Femur (tissue), 1 donor: ENCODE results near the gene TYK2.
A peak's percentile ranks its signal among the peaks of the same experiment; 100 is the strongest.
"Not testable (repeated sequence)": the region's sequence is repeated elsewhere in the genome, so short reads cannot be mapped to it uniquely, and the experiment has no call there.

Experiments used
- DNase-seq: peaks from one replicate; pipeline ENCODE4 v3.0.0-alpha.2; 2017

TYK2 gene

DNA sequence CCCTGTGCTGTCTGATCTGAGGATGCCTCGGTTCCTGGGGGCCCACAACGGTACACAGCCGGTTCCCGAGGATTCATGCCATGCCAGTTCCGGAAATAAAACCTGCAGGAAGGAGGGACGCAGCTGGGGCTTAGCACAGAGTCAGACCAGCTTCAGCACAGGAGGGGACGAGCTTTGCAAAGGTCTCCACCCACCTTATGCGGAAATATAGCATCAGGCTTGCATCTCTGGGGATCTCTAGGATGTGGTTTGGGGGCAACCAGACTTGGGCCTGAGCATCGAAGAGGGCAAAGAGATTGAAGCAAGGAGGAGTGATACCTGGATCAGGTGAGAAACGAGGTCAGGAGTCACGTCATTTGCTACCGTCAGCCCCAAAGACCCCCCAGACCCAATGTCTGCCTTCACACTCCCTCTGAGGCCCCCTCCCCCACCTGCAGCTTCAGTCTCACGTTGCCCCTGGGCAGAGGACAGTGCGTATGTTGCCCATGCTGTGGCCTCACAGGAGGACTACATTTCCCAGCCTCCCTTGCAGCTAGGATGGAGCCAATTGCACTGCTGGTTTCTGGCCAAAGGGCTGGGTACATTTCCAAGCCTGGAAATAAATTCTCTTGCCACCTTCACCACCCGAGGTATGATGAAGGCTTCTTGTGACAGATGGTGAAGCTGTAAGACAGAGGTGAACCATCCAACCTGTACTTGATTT lies 12.1 kb downstream of the TYK2 start:
- no peak for DNase-seq

DNA sequence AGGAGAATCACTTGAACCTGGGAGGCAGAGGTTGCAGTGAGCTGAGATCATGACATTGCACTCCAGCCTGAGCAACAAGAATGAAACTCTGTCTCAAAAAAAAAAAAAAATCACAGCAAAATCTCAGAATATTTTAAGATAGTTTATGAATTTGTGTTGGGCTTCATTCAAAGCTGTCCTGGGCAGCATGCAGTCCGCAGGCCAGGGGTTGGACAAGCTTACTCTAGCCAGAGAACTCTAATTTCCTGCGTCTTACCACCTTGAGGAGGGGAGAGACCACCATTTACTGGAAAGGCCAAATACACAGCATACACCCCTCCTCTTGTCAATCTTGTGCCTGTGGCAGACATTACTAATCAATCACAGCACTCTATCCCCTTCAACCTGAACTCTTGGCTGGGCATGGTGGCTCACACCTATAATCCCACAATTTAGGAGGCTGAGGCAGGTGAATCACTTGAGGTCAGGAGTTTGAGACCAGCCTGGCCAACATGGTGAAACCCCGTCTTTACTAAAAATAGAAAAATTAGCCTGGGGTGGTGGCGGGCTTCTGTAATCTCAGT lies 13.3 kb downstream of the TYK2 start:
- DNase-seq, result not testable (repeated sequence)

DNA sequence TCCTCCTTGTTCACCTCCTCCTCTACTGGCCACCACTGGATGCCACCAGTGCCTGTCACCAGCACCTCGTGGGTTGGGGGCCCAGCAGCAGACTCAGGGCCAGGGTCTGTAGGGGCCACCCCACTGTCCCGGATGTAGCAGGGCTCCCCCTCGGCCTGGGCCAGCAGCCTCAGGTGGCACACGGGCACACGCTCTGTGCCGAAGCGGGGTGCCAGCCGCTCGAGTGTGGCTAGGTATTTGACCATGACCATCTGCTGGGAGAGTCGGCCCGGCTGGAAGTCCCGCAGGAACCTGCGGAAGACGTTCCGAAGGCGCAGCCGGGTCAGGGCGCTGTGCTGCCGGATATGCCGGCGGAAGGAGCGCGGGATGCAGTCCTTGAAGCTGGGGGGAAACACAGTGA lies 14.9 kb downstream of the TYK2 start:
- DNase-seq, result no peak

DNA sequence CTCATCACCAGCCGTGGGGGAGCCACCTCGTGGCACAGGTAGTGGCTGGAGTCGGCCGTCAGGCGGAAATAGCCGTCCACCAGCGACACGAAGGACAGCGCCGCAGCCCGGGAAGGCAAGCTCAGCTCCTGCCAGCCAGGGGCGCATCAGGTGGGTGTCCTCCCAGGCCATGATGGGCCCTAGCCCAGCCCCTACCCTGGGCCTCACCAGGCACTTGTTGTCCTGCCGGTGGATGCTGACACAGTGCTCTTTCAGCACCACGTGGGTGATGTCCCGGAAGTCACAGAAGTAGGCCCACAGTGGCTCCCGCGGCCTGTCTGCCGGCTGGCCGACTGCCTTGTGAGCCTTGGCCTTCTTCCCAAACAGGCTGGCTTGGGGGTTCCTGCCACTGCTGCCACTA lies 15.7 kb downstream of the TYK2 start:
- no peak for DNase-seq

DNA sequence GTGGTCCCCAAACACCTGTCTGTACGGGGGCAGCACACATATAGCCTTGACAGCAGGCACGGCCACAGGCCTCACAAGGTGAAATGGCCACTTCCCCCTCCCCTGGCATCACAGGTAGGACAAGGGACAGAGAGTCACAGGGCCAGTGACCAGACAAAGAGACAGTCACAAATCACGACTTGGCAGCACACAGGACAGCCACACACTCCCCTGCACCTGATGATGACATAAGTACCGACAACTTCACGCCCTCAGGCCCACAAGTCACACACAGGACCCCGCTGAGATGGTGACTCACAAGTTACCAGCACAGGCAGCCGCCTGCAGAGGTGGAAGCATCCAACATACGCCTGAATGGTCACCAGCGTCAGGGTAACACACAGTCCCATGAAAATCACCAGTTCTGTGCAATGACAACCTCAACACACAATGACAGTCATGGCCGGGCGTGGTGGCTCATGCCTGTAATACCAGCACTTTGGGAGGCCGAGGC lies 16.5 kb downstream of the TYK2 start:
- no peak for DNase-seq

DNA sequence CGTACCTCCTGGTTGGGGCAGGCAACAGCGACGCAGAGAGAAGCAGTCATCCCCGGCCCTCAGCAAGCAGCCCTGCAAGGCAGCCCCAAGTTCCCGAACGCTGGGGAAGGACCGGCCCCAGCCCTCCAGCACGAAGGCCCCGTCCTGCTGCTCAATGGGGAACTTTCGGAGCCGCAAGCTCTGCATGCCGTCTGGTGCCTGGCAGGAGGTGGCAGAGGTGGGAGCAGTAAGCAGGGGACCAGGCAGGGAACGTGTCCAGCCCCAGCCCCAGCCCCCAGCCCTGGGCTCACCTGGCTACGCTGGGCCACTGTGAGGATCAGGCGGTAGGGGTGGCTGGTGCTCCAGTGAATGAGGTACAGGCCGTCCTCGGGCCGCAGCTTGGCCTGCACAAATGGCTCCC lies 18.1 kb downstream of the TYK2 start:
- DNase-seq, result no peak

DNA sequence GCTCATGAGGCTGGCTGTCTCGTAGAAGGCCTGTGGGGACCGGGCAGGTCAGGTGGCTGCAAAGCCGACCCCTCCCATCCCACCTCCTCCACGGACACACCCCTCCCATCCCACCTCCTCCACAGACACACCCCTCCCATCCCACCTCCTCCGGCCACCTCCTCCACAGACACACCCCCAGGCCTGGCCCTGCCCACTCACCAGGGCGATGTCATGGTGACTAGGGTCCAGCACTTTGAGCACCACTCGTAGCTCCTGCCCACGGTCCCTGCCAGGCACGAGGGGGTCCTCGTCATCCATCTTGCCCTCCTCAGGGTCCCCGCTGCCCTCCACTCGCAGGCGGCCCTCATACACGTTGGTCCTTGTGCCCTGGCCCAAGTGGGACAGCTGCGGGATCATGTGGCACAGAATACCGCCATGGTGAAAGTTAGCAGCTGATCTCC lies 18.8 kb downstream of the TYK2 start:
- DNase-seq, result no peak

DNA sequence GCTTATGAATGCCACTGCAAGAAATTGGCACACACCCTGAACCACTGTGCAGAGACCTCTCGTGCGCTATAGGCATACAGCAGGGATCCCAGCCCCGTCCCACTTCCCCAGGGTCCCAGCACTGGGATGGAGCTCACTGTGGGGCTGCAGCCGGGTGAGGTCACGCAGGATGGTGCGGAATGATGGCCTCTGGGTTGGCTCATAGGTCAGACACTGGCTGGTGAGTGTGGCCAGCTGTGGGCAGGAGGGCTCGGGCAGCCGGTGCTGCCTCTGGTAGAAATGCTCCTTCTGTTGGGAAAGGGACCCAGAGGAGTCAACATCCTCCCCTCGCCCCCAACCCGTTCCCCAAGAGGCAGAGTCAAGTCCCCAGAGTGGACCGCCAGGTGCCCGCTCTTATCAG lies 23.9 kb downstream of the TYK2 start:
- no peak for DNase-seq

DNA sequence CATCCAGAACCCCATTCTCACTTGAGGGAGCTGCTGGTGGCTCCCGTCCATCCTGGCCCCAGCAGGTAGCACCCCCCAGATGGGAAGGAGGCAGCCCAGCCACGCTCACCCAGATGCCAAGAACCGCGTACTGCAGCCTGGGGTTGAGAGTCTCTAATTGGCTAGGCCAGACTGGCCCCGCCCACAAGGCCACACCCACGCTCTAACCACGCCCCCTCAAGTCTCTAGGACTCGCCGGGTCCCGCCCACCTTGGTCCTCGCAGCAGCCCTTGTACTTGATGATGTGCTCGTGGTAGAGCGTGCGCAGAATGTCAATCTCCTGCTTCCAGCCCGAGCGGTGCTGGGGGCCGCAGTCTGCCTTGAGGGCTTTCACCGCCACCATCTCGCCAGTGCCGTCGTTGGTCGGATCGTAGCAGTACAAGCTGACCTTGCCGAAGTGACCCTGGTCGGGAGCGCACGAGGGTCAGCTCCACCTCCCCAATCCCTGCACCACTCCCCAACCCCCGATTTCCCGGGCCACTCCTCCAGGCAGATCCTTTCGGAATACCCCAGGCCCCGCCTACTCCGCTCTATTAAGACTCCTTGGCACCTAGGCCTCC lies 26.5 kb downstream of the TYK2 start:
- peak; percentile 55 for DNase-seq

DNA sequence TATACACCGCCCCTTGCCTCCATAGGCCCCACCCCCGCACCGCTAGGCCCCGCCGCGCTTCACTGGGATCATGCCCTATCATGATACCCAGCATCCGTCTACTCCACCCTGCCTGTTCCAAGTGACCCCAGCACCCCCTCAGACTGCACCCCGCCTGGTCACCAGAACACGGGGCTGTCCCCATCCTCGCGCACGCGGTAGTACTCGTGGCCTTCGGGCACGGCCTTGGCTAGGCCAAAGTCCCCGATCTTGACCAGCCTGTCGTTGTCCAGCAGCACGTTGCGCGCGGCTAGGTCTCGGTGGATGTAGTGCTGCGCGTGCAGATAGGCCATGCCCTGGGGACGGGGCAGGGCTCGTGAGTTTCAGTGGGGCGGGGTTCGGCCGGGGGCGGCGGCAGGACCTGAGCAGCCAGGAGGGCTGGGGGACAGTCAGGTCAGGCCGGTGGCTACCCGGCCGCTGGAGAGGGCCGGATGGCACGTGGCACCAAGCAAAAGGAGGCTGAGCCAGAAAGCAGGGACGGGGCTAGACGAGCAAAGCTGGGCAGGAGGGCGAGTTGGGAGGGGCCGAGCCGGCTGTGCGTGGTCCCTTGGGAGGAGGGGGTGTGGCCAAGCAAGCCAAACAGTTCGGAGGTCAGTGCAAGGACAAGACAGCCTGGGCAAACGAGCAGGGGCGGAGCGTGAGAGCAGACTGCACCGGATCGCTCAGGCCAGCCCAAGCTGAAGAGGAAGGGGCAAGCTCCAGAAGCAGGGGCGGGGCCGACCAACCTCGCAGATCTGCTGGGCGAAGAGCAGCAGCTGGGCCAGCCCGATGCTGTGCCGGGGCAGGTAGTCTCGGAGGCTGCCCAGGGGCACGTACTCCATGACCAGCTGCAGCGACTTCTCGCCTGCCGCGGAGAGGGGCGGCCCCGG lies 27.4 kb downstream of the TYK2 start:
- peak; percentile 74 for DNase-seq

DNA sequence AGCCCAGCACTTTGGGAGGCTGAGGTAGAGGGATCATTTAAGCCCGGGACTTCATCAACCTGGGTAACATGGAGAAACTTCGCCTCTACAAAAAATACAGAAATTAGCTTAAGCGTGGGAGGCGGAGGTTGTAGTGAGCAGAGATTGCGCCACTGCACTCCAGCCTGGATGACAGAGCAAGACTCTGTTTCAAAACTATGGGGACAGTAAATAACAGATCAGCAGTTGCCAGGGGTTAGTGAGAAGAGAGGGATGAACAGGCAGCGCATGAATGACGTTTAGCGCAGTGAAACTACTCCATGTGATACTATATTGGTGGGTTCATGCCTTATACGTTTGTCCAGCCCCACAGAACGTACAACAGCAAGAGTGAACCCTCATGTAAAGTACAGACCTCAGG lies 33.9 kb downstream of the TYK2 start:
- DNase-seq, result no peak

DNA sequence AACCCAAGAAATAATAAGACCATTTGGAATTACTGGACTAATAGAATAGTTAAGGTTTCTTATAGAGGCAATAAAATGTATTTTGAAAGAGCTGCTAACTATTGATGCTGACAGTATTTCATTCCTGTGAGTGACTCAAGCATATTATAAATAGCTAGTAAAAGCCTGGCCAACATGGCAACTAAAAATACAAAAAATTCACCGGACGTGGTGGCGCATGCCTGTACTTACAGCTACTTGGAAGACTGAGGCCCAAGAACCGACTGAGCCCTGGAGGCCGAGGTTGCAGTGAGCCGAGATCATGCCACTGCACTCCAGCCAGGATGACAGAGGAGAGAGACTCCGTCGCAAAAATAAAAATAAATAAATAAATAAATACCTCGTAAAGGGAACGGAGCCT lies 35.6 kb downstream of the TYK2 start:
- no peak for DNase-seq

DNA sequence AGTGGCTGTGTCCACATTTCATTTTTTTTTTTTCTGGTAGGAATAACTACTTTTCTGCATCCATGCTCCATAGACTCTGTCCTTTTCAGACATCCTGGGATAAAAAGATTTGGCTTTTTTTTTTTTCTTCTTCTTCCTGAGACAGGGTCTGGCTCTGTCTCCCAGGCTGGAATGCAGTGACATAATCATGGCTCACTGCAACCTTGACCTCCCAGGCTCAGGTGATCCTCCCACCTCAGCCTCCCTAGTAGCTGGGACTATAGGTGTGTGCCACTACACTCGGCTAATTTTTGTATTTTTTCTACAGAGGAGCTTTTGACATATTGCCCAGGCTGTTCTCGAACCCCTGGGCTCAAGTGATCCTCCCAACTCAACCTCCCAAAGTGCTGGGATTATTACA lies 36.9 kb downstream of the TYK2 start:
- no peak for DNase-seq

DNA sequence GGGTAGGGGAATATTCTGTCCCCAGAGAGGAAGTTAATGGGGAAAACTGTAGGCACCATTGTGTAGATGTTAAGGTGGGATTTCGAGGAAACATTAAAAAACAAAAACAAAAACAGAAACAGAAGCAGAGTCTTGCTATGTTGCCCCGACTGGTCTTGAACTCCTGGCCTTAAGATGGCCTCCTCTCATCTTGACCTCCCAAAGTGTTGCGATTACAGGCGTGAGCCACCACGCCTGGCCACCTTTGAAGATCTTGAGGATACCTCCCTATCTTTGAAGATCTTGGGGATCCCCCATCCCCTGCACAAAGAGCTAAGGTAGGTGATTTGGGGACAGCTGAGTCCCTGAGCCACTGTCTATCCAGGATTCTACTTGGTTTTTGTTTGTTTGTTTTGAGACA lies 40.4 kb downstream of the TYK2 start:
- DNase-seq, result no peak

DNA sequence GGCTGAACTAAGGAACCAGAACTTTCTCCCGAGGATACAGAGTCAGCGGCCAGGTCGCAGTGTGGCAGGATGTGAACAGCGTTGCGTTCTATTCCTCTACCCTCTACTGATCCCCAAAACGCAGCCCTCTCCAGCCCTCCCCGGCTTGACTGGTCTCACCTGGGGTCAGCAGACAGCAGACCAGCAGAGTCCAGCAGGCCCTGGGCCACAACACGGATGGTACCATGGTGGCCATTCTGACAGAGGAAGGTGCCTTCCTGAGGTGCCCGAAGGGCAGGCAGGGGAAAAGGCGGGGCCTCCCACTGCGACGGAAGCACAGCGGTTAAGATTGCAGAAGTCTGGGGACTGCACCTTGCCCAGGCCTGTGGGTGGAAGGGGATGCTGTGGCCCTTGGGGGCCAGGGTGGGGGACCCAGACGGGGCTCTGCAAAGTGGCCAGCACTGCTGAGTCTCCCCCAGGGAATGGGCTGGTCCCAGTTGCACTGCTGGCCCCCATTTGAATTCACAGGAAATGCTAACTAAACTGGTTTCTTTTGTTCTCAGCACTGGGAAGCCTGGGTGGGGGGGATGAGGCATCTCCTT lies 40.9 kb downstream of the TYK2 start, which contains the start of gene ICAM3:
ICAM3 (minus strand) TSS at position 245 of the 581 bp plus-strand sequence; CDS start at position 235, 10 bp downstream.
- DNase-seq, result no peak

DNA sequence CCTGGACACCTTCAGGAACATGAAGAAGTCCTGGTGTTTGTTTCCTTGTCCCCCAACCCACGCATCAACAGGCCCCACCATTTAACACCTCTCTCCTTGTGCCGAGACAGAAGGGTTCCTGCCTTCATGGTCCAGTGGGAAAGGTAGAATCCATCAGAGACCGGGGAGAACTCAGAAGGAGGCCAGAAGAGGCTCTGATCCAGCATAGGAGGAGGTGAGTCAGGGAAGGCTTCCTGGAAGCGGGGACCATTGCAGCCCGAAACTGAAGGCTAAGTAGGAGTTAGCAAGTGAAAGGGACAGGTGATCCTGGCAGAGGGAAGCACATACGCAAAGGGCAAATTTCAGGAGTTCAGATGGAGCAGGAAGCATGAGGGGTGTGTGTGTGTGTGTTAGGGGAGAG lies 41.4 kb downstream of the TYK2 start:
- DNase-seq, result no peak

DNA sequence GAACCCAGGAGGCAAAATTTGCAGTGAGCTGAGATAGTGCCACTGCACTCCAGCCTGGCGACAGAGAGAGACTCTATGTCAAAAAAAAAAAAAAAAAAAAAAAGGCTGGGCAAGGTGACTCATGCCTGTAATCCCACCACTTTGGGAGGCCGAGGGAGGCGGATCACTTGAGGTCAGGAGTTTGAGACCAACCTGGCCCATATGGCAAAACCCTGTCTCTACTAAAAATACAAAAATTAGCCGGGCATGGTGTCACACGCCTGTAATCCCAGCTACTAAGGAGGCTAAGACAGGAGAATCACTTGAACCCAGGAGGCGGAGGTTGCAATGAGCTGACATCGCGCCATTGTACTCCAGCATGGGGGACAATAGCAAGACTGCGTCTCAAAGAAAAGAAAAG lies 43.6 kb downstream of the TYK2 start:
- DNase-seq, result not testable (repeated sequence)

DNA sequence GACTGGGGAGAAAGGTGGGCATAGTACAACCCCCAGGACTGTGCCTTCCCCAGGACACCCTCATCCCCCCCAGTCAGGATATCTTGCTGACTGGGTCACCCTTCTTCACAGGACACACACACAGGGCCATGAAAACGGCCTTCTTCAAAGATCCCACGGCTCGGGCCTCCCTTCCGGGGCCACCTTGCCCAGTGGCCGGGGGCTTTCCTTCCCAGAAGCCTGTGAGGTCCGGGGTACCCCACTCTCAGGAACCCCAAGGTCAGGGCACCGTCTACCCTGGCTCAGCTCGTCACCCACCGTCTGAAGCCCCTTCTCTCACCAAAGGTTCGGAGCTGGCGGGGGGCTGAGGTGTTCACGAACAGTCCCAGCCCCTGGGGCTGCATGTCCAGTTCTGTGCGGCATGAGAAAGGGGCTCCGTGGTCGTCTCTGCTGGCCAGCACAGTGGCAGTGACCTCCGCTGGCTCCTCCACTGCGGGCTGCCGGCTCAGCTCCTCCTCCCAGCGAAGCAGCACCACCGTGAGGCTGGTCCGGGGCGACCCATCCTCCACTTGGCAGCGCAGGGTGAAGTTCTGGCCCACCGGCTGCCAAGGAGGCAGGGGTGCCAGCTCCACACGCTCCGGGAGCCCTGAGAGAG lies 44.9 kb downstream of the TYK2 start:
- DNase-seq, result no peak

DNA sequence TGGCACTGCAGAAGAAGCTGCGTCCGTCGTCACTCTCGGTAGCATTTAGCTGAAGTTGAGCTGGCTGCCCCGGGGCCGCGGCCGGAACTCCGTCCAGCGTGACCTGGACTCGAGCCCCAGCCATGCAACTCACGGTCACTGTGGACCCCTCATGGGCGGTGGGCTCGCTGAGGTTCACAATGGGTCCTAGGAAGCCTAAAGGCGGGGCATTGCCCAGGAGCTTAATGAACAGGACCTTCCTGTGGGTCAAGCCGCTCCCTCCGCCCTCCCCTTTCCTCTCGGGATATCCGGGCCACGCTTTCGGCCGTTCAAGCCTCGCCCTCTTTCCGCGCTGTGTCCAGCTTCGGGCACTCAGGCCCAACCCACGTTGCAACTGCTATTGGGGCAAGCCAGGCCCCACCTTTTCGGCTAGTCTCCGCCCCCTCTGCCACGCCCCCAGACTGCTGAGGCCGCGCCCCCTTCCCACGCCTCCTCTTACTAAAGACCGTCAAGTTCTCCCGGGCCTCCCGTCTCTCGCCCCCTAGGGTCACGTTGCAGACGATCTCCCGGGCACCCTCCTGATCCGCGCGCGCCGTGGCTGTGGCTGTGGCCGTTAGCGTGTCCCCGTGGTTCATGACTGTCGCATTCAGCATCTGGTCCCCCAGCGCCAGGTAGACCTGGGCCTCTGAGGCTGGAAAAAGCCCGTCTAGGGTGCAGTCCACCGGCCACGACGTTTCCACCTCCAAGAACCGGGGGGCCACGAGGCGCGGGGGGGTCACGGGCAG lies 45.6 kb downstream of the TYK2 start:
- DNase-seq, result peak; percentile 95

DNA sequence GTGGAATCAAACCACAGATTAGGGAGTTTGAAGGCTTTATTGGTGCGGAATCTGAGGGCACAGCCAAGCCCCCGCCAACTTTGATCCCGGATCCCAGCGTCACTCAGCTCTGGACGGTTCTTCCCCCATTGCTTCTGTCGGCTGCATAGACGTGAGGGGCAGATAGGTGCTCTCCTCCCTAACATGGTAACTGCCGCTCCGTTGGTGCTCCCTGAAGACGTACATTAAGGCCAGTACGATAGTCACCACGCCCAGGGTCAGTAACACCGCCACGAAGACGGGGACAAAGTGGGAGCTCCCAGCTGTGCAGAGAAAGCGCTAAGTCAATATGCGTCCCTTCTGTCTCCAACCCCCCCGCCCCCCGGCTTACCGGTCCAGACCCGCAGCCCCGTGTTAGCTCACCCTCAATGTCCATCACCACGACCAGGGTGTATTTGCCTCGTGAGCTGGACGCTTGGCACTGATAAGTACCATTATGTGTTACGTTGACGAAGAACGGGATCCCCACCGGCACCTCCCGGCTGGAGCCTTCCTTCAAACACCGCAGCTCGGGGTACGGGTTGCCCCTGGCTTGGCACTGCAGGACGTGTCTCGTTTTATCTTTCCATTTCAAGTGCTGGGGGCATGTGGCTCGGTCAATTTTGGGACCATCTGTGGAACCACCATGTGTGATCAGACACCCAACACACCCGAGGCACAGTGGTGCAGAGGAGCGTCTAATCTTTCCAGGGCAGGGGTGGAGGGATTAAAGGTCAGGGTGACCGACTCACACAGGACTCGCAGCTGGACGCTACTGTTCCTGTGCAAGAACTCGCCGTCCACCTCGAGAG lies 46.4 kb downstream of the TYK2 start:
- DNase-seq, result no peak
